Caco-2 (cell line): Measurements from ENCODE around the gene TPRG1. TPM values are rescaled to one million over a fixed set of nuclear protein-coding genes. Genes with fewer than 3 reads are reported as not detected.
A peak's percentile ranks its signal among the peaks of the same experiment; 100 is the strongest.

Experiments used
- BruUV-seq: library from RNA; stranded (reverse); fragments of 400-500 nt; replicated peaks from 2 replicates; lab custom pipeline; 2021; lab: Mats Ljungman, UMichigan
- CTCF ChIA-PET: fragments of 300-600 bp; sonication (Branson Sonifier 250); formaldehyde crosslinking; loops from one replicate; lab custom pipeline; 2022; ENCODE audit warnings: antibody characterized with exemption; lab: Charles Lee
- POLR2A ChIA-PET: fragments of 300-600 bp; sonication (Branson Sonifier 250); formaldehyde crosslinking; loops from one replicate; lab custom pipeline; 2022; ENCODE audit warnings: antibody characterized with exemption; lab: Charles Lee
- DNase-seq, 2 experiments: peaks; one replicate each; pipeline versions ENCODE4 v3.0.0 to v3.0.0-alpha.2; 2020 to 2022
- H3K27me3 ChIP-seq: replicated peaks from 2 replicates; pipeline ENCODE4 v1.6.0; 2011; ENCODE audit warnings: low read length; ENCODE audit not compliant: control insufficient read depth, insufficient read depth
- H3K36me3 ChIP-seq: 2 replicates; pipeline ENCODE4 v1.5.1; 2011; ENCODE audit warnings: low read length; ENCODE audit not compliant: control insufficient read depth, insufficient read depth
- H3K4me1 ChIP-seq: fragments of 250-450 bp; sonication (Bioruptor Pico); 2 replicates; pipeline ENCODE4 v1.5.1; 2020; ENCODE audit warnings: mild to moderate bottlenecking
- H3K4me3 ChIP-seq: 2 replicates; pipeline ENCODE4 v1.5.1; 2011; ENCODE audit warnings: low read depth, mild to moderate bottlenecking, control low read depth, low read length
- H3K9me3 ChIP-seq: fragments of 250-450 bp; sonication (Bioruptor Pico); 2 replicates; pipeline ENCODE4 v1.5.1; 2020; ENCODE audit warnings: mild to moderate bottlenecking, moderate library complexity
- H3K27ac Mint-ChIP-seq: one replicate; pipeline ENCODE4 v1.8.0; 2022; ENCODE audit warnings: mixed read lengths; ENCODE audit not compliant: unreplicated experiment
- H3K27me3 Mint-ChIP-seq: one replicate; pipeline ENCODE4 v1.8.0; 2022; ENCODE audit warnings: mixed read lengths; ENCODE audit not compliant: insufficient read depth, unreplicated experiment
- H3K36me3 Mint-ChIP-seq: one replicate; pipeline ENCODE4 v1.8.0; 2022; ENCODE audit warnings: mild to moderate bottlenecking, mixed read lengths; ENCODE audit not compliant: insufficient read depth, unreplicated experiment
- H3K4me1 Mint-ChIP-seq: one replicate; pipeline ENCODE4 v1.8.0; 2022; ENCODE audit warnings: low read depth, mixed read lengths; ENCODE audit not compliant: unreplicated experiment
- H3K4me3 Mint-ChIP-seq: one replicate; pipeline ENCODE4 v1.8.0; 2022; ENCODE audit warnings: mild to moderate bottlenecking, moderate library complexity, mixed read lengths; ENCODE audit not compliant: unreplicated experiment
- H3K9me3 Mint-ChIP-seq: one replicate; pipeline ENCODE4 v1.8.0; 2022; ENCODE audit warnings: mixed read lengths; ENCODE audit not compliant: unreplicated experiment
- intact Hi-C: fragments of 100-400 bp; cut with micrococcal nuclease; formaldehyde crosslinking; loops from one replicate; pipeline ENCODE4 v1.10.0; 2022; ENCODE audit not compliant: unreplicated experiment
- total RNA-seq: library from RNA; stranded (reverse); gene quantifications from 2 replicates; pipeline ENCODE4 v1.2.3, GENCODE V29; 2022
- TF ChIP-seq, protein P1 (sequence below), 2 experiments: fragments of 200-600 bp in 1 of 2; IDR thresholded peaks; 1 replicate in 1 of 2; 2 replicates in 1 of 2; pipeline versions ENCODE4 v1.5.1 to v1.8.0; 2011 to 2022; ENCODE audit warnings: antibody characterized with exemption in 1 of 2, control low read depth in 1 of 2, inconsistent platforms in 1 of 2, low read depth in 1 of 2, low read length in 1 of 2, mild to moderate bottlenecking in 1 of 2, moderate library complexity in 1 of 2; ENCODE audit not compliant: insufficient read depth in 1 of 2, severe bottlenecking in 1 of 2, unreplicated experiment in 1 of 2

The TPRG1 gene
- total RNA-seq, 1 experiment from 2014 or later = 1.5 TPM

DNA sequence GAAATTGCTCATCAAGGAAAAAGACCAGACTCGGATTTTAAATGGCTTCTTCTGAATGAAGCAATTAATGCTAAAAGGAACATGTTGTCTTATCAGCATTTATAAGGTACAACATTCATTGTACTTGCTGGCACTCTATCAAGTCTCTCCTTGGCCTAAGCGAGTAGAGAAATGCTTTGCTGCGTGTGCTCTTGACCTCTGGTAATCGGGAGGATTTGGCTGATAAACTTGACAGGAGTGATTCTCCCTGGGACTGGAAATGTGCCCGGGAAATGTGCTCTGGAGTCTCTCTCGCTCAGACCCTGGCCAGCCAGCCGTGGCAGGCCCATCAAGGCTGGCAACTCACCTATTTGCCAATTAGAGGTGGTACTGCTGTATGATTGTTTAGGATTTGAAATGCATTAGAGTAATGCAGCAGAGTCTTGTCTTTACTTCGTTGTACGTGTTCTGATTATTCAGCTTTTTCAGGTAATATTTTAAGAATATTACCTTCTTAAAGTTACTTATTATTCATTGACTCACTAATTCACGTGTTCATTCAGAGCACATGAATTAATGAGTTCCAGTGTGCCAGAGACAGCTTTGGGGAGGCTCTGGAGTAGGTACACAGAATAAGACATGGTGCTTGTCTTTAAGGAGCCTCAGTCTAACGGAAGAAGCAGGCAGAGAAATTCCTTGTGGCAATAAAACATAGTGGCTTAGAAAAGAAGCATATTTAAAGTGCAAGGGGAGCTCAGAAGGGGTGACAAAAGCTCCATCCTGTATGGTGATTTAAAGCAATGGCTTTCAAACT is 48.0 kb upstream of the TPRG1 start:
- H3K36me3 ChIP-seq = no peaks in the 10 kb centered on the region
- no peak for DNase-seq
- CTCF ChIA-PET = no interaction called here
- intact Hi-C loops = no loop called here
- H3K27me3 Mint-ChIP-seq = no peaks in the 10 kb centered on the region
- H3K36me3 Mint-ChIP-seq = no peaks in the 10 kb centered on the region
- no peaks in the 10 kb centered on the region for H3K4me1 Mint-ChIP-seq
- POLR2A ChIA-PET = no interaction called here
- TF ChIP-seq, protein P1, sequence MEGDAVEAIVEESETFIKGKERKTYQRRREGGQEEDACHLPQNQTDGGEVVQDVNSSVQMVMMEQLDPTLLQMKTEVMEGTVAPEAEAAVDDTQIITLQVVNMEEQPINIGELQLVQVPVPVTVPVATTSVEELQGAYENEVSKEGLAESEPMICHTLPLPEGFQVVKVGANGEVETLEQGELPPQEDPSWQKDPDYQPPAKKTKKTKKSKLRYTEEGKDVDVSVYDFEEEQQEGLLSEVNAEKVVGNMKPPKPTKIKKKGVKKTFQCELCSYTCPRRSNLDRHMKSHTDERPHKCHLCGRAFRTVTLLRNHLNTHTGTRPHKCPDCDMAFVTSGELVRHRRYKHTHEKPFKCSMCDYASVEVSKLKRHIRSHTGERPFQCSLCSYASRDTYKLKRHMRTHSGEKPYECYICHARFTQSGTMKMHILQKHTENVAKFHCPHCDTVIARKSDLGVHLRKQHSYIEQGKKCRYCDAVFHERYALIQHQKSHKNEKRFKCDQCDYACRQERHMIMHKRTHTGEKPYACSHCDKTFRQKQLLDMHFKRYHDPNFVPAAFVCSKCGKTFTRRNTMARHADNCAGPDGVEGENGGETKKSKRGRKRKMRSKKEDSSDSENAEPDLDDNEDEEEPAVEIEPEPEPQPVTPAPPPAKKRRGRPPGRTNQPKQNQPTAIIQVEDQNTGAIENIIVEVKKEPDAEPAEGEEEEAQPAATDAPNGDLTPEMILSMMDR (IDR thresholded peaks at IDR 0.05; ENCODE audit: insufficient read depth in 1 of 2, low read depth in 1 of 2, low read length in 1 of 2, severe bottlenecking in 1 of 2, unreplicated experiment in 1 of 2) = no peak
- no peaks in the 10 kb centered on the region for H3K4me1 ChIP-seq
- H3K9me3 Mint-ChIP-seq = peaks cover 9% of the 10 kb centered on the region
- no peaks in the 10 kb centered on the region for H3K9me3 ChIP-seq
- H3K4me3 Mint-ChIP-seq = no peak overlapping the region
- BruUV-seq = no TSS peak
- no peak overlapping the region for H3K27ac Mint-ChIP-seq
- no peak overlapping the region for H3K4me3 ChIP-seq
- H3K27me3 ChIP-seq = no peaks in the 10 kb centered on the region

DNA sequence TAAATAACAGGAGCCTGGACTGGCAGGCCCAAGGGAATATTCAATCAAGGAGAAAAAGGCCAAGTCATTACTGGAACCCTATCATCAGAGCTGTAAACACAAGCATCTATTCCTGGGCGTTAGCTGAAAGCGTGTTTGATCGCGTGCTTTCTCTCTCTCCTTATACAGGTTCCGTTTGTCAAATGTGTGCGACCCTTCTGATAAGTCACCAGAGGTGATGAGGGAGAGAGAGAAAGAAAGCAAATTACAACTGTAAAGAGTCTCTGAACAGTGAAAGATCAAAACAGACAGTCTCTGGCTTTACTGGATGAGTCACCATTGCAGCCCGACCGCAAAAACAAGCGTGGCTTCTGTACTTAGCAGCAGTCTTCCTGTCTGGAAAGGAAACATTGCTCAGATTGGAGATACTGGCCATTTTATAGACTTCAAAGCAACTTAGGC is 39.5 kb upstream of the TPRG1 start:
- peak; percentile 31 to 50 for DNase-seq
- H3K27me3 Mint-ChIP-seq = no peaks in the 10 kb centered on the region
- Histone ChIP-seq H3K9me3 (no peaks in the 10 kb centered on the region), H3K4me3 (no peak overlapping the region), H3K27me3 (no peaks in the 10 kb centered on the region), H3K36me3 (no peaks in the 10 kb centered on the region), H3K4me1 (peaks cover 28% of the 10 kb centered on the region)
- H3K27ac Mint-ChIP-seq = peak overlapping the region; percentile 78
- H3K36me3 Mint-ChIP-seq = peaks cover 5% of the 10 kb centered on the region
- TF ChIP-seq, protein P1 (IDR thresholded peaks at IDR 0.05; ENCODE audit: insufficient read depth in 1 of 2, low read depth in 1 of 2, low read length in 1 of 2, severe bottlenecking in 1 of 2, unreplicated experiment in 1 of 2) = no peak
- ChIA-PET CTCF (no interaction called here), POLR2A (no interaction called here)
- BruUV-seq = no TSS peak
- peaks cover 18% of the 10 kb centered on the region for H3K4me1 Mint-ChIP-seq
- intact Hi-C loops = no loop called here
- peaks cover 11% of the 10 kb centered on the region for H3K9me3 Mint-ChIP-seq
- H3K4me3 Mint-ChIP-seq = peak overlapping the region; percentile 44

DNA sequence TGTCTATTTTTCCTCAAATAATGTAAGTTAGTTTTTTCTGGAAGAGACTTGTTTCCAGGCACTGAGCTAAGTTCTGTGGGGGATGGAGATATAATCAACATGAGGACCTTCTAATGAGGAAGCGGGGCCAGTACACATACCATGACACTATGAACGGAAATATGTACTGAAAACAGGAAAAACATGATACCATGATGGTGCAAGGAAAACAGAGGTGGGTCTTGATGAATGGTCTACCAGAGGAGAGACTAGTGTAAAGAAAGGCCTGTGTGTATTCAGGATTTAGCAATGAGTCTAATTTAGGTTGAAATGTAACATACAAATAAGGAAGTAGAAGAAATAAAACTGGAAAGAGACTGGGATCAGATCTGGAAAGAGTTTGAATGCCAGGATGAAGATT is 38.9 kb upstream of the TPRG1 start:
- TF ChIP-seq, protein P1 (IDR thresholded peaks at IDR 0.05; ENCODE audit: insufficient read depth in 1 of 2, low read depth in 1 of 2, low read length in 1 of 2, severe bottlenecking in 1 of 2, unreplicated experiment in 1 of 2) = no peak
- H3K9me3 ChIP-seq = no peaks in the 10 kb centered on the region
- DNase-seq = no peak
- peaks cover 18% of the 10 kb centered on the region for H3K4me1 Mint-ChIP-seq
- no peaks in the 10 kb centered on the region for H3K27me3 ChIP-seq
- H3K36me3 Mint-ChIP-seq = peaks cover 5% of the 10 kb centered on the region
- no peaks in the 10 kb centered on the region for H3K36me3 ChIP-seq
- intact Hi-C loops = no loop called here
- no peak overlapping the region for H3K4me3 ChIP-seq
- peaks cover 28% of the 10 kb centered on the region for H3K4me1 ChIP-seq
- peak overlapping the region; percentile 78 for H3K27ac Mint-ChIP-seq
- peaks cover 11% of the 10 kb centered on the region for H3K9me3 Mint-ChIP-seq
- peak overlapping the region; percentile 44 for H3K4me3 Mint-ChIP-seq
- CTCF ChIA-PET = no interaction called here
- BruUV-seq = no TSS peak
- no peaks in the 10 kb centered on the region for H3K27me3 Mint-ChIP-seq
- POLR2A ChIA-PET = no interaction called here
